ENCODE measurements around the gene AKTIP.

AKTIP gene

DNA sequence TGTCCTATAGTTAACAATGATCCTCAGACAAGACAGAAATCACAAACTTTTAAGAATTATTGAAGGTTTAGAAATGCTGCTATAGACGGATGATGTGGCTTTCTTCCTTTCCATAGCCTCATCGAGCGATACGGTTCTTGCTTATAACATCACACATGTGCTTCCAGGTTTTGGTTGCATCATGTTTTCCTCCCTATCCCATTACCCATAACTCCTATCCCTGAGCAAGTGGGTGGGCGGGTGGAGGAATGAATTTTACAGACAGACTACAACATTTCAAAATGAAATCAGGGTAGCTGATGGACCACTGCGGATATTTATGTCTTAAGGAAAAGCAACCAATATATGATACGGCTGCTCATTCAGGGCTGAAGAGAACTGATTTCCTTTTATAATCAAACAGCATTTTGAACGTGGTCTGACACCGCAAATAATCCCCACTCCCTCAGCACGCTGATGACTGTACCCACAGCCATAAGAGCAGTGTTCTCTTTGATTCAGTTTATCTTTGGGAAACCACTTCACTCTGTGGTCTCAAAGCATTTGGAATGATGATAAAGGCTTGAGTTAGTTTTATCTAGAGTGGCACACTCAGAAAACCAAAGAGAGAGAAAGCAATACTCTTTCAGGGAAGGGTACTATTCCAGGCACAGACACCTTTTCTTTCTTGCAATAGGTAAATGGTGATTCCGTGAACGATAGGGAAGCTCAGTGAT lies 4.6 kb upstream of the AKTIP start:
- CTCF ChIA-PET = no interaction called here

DNA sequence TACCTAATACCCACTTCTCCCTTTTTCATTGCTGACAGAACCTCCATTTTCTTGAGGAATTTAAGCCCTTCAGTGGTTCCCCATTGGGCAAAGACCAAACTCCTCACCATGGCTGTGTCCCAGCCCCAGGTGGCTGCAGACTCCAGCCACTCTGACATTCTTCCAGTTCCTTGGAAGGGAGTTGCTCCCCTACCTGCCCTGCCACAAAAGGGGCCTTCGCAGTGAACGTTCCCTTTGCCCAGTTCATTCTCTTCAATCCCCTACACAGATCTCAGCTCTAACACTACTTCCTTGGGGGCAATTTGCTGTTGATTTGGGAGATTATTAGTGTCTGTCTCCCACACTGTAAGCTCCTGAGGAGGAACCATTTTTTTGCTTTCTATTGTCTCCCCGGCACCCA lies 3.2 kb upstream of the AKTIP start:
- H3K27ac ChIP-seq = no peak overlapping the region
- CTCF ChIA-PET = interaction anchor here (0.7 kb wide), 1 partner anchor 451 kb away, joined by 4 read pairs; no protein-coding TSS in a partner anchor
- POLR2A ChIA-PET (ENCODE audit: low non-redundant PET) = no interaction called here
- TF ChIP-seq, protein P1, sequence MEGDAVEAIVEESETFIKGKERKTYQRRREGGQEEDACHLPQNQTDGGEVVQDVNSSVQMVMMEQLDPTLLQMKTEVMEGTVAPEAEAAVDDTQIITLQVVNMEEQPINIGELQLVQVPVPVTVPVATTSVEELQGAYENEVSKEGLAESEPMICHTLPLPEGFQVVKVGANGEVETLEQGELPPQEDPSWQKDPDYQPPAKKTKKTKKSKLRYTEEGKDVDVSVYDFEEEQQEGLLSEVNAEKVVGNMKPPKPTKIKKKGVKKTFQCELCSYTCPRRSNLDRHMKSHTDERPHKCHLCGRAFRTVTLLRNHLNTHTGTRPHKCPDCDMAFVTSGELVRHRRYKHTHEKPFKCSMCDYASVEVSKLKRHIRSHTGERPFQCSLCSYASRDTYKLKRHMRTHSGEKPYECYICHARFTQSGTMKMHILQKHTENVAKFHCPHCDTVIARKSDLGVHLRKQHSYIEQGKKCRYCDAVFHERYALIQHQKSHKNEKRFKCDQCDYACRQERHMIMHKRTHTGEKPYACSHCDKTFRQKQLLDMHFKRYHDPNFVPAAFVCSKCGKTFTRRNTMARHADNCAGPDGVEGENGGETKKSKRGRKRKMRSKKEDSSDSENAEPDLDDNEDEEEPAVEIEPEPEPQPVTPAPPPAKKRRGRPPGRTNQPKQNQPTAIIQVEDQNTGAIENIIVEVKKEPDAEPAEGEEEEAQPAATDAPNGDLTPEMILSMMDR (conservative IDR thresholded peaks at IDR 0.05; ENCODE audit: low read depth) = no peak
- DNase-seq (ENCODE audit: low spot score) = no peak

More for the DNA sequence above, 4.6 kb upstream of the AKTIP start:
- POLR2A ChIA-PET (ENCODE audit: low non-redundant PET) = no interaction called here
- no peak for DNase-seq (ENCODE audit: low spot score)
- TF ChIP-seq, protein P1 (conservative IDR thresholded peaks at IDR 0.05; ENCODE audit: low read depth) = no peak
- H3K27ac ChIP-seq = no peak overlapping the region

DNA sequence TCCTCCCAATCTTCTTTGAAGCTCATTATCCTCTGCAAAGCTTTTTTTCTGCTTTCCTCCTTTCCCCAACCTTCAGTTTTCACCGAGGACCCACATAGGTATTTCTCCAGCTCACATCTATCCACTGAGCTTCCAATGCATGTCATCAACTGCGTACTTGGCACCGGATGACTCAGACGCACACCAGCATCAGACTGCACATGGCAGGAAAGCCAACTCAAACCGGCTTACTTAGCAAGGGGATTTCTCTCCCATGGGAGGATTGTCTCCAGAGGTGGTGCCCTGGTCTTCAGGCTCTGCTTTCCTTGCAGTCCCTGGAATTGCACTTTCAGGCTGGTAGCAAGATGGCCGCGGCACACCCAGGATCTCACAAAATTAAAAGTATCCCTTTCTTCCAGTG lies 1.7 kb upstream of the AKTIP start:
- peak overlapping the region; percentile 87 for H3K27ac ChIP-seq
- ChIA-PET CTCF (no interaction called here), POLR2A (ENCODE audit: low non-redundant PET) (interaction anchor here (0.6 kb wide), 1 partner anchor 1982 kb away, joined by 3 read pairs; no protein-coding TSS in a partner anchor)
- TF ChIP-seq, protein P1 (conservative IDR thresholded peaks at IDR 0.05; ENCODE audit: low read depth) = no peak
- DNase-seq (ENCODE audit: low spot score) = no peak

DNA sequence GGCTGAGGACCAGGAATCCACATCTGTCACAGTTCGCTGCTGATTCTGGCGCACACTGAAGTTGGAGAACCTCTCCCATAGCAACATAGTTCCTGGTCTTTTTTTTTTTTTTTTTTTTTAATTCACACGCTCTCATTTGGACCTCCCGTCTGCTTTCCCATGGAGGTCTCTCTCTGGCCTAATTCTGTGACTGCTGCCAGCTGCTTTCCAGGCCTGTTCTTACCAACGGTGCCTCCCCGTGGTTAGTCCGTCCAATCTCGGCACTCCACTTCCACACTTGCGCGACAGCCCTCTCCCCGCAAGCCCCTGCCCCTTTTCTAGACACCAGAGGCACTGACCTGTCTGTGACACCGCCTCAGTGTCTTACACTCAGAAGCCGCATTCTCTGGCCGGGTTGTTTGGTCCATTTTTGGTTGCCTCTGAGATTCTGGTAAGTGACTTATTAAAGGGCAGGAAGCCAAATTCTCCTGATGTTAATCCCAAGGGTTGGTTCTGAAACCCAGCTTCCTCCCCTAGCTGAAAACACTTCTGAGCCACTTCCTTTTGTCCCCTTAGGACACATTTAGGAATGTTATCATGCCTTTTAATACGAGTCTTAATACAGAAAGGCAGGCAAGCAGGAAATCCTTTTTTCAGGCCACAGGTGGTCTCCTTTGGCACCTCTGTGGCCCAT lies 1.1 kb upstream of the AKTIP start:
- no peak for DNase-seq (ENCODE audit: low spot score)
- CTCF ChIA-PET = interaction anchor here (0.5 to 0.7 kb wide), 2 partner anchors 311 to 321 kb away, joined by 3 to 7 read pairs; no protein-coding TSS in a partner anchor
- TF ChIP-seq, protein P1 (conservative IDR thresholded peaks at IDR 0.05; ENCODE audit: low read depth) = no peak
- POLR2A ChIA-PET (ENCODE audit: low non-redundant PET) = interaction anchor here (0.6 kb wide), 2 partner anchors 117 to 1982 kb away, joined by 3 to 5 read pairs; no protein-coding TSS in a partner anchor
- H3K27ac ChIP-seq = peak overlapping the region; percentile 87

DNA sequence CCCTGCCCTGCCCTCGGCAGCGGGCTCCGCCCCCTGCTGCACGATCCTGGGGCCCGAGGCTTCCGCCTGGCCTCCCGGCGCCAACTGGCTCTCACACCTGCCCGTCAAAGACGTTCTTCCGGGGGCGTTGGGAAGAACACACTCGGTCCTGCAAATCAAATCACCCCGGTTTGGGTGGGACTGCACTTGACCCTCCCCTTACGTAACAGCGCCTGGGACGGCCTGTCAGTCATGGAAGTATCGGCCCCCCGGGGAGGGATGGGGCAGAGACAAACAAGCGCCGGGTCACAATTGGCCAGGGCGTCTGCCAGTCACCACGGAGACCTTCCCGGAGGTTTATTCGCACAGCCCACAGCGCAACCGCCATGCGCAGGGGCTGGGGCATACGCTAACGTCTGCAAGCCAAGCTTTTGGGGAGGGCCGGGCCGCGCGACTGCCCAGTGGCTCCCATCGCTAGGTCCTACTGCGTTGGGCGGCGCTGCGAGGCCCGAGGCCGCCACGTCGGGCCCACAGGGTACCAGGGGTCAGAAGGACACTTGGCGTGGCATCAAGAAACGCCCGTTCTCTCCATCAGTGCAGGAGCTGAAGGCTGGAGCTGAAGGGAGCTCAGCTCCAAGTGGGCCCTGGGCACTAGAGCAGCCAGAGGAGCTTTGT lies 388 bp upstream of the AKTIP start:
- peak; percentile 100 for DNase-seq (ENCODE audit: low spot score)
- peak overlapping the region; percentile 87 for H3K27ac ChIP-seq
- TF ChIP-seq, protein P1 (conservative IDR thresholded peaks at IDR 0.05; ENCODE audit: low read depth) = no peak
- ChIA-PET CTCF (interaction anchor here (0.5 to 0.7 kb wide), 2 partner anchors 311 to 322 kb away, joined by 3 to 7 read pairs; no protein-coding TSS in a partner anchor), POLR2A (ENCODE audit: low non-redundant PET) (interaction anchor here (0.6 kb wide), 1 partner anchor 118 kb away, joined by 5 read pairs; no protein-coding TSS in a partner anchor)

DNA sequence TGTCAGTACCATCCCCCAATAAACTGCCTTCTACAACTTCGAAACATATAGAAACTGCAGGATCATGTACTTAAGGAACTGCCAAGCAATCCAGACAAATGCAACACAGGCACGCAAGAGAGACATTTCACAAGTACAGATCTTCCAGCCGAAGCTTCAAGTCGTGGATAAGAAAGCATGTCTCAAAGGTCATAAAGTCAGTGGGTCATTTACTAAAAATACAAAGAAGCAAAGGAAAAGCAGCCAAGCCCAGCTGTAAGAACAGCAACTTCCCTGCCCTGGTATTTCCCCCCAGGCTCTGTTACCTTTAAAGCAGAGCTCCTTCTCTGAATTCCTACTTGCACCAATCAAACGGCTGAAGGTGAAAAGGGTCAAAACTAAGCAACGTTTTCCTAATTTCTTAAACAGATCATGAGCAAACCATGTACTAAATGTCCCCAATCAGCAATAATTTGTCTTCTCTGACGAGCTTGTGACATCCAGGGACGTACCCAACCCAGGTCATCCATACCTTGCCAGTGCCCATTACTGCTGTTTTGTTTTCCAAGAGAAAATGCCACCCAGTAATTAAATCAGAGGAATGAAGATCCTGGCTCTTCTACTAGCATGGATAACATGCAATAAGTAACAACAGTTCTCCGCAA lies 1.7 kb downstream of the AKTIP start:
- no peak overlapping the region for H3K27ac ChIP-seq
- POLR2A ChIA-PET (ENCODE audit: low non-redundant PET) = interaction anchor here (1.0 kb wide), 1 partner anchor 67 kb away, joined by 5 read pairs; the partner anchor contains the start of gene RBL2
- CTCF ChIA-PET = no interaction called here
- TF ChIP-seq, protein P1 (conservative IDR thresholded peaks at IDR 0.05; ENCODE audit: low read depth) = no peak
- DNase-seq (ENCODE audit: low spot score) = no peak

Data from RWPE1 (cell line).